Measurements from ENCODE around the gene TRRAP. TPM values are rescaled to one million over a fixed set of nuclear protein-coding genes. Genes with fewer than 3 reads are reported as not detected.
"Not testable (repeated sequence)": the region's sequence is repeated elsewhere in the genome, so short reads cannot be mapped to it uniquely, and the experiment has no call there.

The TRRAP gene
- total and polyA plus RNA-seq, 2 of the 8 experiments (the other 6 are each of a cell fraction or from before 2014, with no cell fraction given), result 21.7 to 48.6 TPM

DNA sequence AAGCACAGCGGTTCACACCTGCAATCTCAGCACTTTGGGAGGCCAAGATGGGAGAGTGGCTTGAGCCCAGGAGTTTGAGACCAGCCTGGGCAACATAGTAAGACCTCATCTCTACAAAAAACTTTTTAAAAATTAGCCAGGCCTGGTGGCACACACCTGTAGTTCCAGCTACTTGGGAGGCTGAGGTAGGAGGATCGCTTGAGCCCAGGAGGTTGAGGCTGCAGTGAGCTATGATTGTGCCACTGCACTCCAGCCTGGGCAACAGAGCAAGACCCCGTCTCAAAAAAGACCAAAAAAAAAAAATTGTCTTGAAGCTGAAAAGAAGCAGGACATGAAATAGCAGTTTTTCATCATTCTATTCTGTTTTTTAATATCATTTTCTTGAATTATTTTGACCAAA is 166.5 kb downstream of the TRRAP start:
- H2BK15ac ChIP-seq (ENCODE audit: low read length); FAIRE-seq; H3K9me3 ChIP-seq (ENCODE audit: insufficient read depth in 2 of 2, low read depth in 1 of 2, low read length in 1 of 2); H3K23ac ChIP-seq (ENCODE audit: insufficient read length); POLR2A ChIA-PET (ENCODE audit: partially characterized antibody); H4K5ac ChIP-seq (ENCODE audit: insufficient read length, low read depth, low read length); H4K8ac ChIP-seq (ENCODE audit: extremely low read depth, insufficient read depth, low read length); H3K14ac ChIP-seq (ENCODE audit: insufficient read length); H3K27me3 ChIP-seq (replicated peaks in 1 of 4; ENCODE audit: control insufficient read depth in 3 of 4, extremely low read depth in 1 of 4, insufficient read depth in 3 of 4, low read length in 3 of 4); H3K9ac ChIP-seq (replicated peaks in 1 of 4; ENCODE audit: extremely low read depth in 1 of 4, low read depth in 3 of 4, low read length in 3 of 4); H3K56ac ChIP-seq (replicated peaks; ENCODE audit: insufficient read length, low read depth, low read length); H3K18ac ChIP-seq (ENCODE audit: extremely low read depth, low read length); H2BK120ac ChIP-seq (replicated peaks; ENCODE audit: low read depth, low read length); H2BK12ac ChIP-seq (ENCODE audit: low read depth, low read length); H2AK5ac ChIP-seq (ENCODE audit: low read depth, low read length); H3K23me2 ChIP-seq (ENCODE audit: low read depth, low read length); H2BK5ac ChIP-seq (ENCODE audit: low read depth, low read length); H3K4me1 ChIP-seq (replicated peaks in 1 of 4; ENCODE audit: control insufficient read depth in 3 of 4, insufficient read depth in 4 of 4, low read length in 3 of 4); H4K20me1 ChIP-seq (replicated peaks in 1 of 2; ENCODE audit: control insufficient read depth in 1 of 2, insufficient read depth in 2 of 2, low read length in 2 of 2); H3K79me1 ChIP-seq (ENCODE audit: low read depth, low read length); H3K27ac ChIP-seq (ENCODE audit: low read depth, low read length); H3K4me2 ChIP-seq (ENCODE audit: insufficient read depth in 1 of 2, low read depth in 2 of 2, low read length in 2 of 2); H3K4ac ChIP-seq (replicated peaks; ENCODE audit: insufficient read length, low read depth, low read length); H2BK20ac ChIP-seq (ENCODE audit: low read length); H4K91ac ChIP-seq (replicated peaks; ENCODE audit: insufficient read length, low read length); H3K4me3 ChIP-seq (ENCODE audit: extremely low read depth in 1 of 4, insufficient read depth in 2 of 4, low read depth in 3 of 4, low read length in 4 of 4); H2AFZ ChIP-seq (ENCODE audit: low read length); H3K79me2 ChIP-seq (ENCODE audit: control insufficient read depth in 1 of 2, insufficient read depth in 2 of 2, low read length in 2 of 2): not testable (repeated sequence)
- peak in 1 of 2 experiments; percentile 11 for DNase-seq (ENCODE audit: low read depth in 1 of 2, low spot score in 2 of 2)
- WGBS, 2 experiments (ENCODE audit: extremely low coverage in 1 of 2, insufficient coverage in 1 of 2, insufficient read length in 1 of 2, insufficient replicate concordance in 2 of 2, low coverage in 1 of 2, low lambda C conversion rate in 2 of 2, missing lambda C conversion rate in 1 of 2), result 76% methylated on average over 3 of the region's 3 CpGs; no CpG with 5 or more reads in 1 of the 2 experiments
- peaks cover 11 to 52% (median 30%) of the 10 kb centered on the region in 4 experiments; a peak in 7 of 8 replicates for H3K36me3 ChIP-seq (ENCODE audit: control insufficient read depth in 2 of 4, insufficient read depth in 4 of 4, low read length in 3 of 4)
- CTCF ChIA-PET (ENCODE audit: partially characterized antibody), result interaction anchor here (0.6 to 1.2 kb wide), 5 partner anchors 10 to 255 kb away, joined by 3 read pairs; no protein-coding TSS in a partner anchor

- H3K27ac ChIP-seq (ENCODE audit: low read depth, low read length); FAIRE-seq; H3K27me3 ChIP-seq (replicated peaks in 1 of 4; ENCODE audit: control insufficient read depth in 3 of 4, extremely low read depth in 1 of 4, insufficient read depth in 3 of 4, low read length in 3 of 4); H3K4me2 ChIP-seq (ENCODE audit: insufficient read depth in 1 of 2, low read depth in 2 of 2, low read length in 2 of 2); H2AK5ac ChIP-seq (ENCODE audit: low read depth, low read length); DNase-seq (ENCODE audit: low read depth in 1 of 2, low spot score in 2 of 2); H4K91ac ChIP-seq (replicated peaks; ENCODE audit: insufficient read length, low read length); H2AFZ ChIP-seq (ENCODE audit: low read length); H3K23ac ChIP-seq (ENCODE audit: insufficient read length); H2BK15ac ChIP-seq (ENCODE audit: low read length); H3K4ac ChIP-seq (replicated peaks; ENCODE audit: insufficient read length, low read depth, low read length); H3K4me1 ChIP-seq (replicated peaks in 1 of 4; ENCODE audit: control insufficient read depth in 3 of 4, insufficient read depth in 4 of 4, low read length in 3 of 4); H2BK12ac ChIP-seq (ENCODE audit: low read depth, low read length); H3K18ac ChIP-seq (ENCODE audit: extremely low read depth, low read length); H4K8ac ChIP-seq (ENCODE audit: extremely low read depth, insufficient read depth, low read length); H3K79me1 ChIP-seq (ENCODE audit: low read depth, low read length); H3K79me2 ChIP-seq (ENCODE audit: control insufficient read depth in 1 of 2, insufficient read depth in 2 of 2, low read length in 2 of 2); H3K4me3 ChIP-seq (ENCODE audit: extremely low read depth in 1 of 4, insufficient read depth in 2 of 4, low read depth in 3 of 4, low read length in 4 of 4); H4K5ac ChIP-seq (ENCODE audit: insufficient read length, low read depth, low read length); H4K20me1 ChIP-seq (replicated peaks in 1 of 2; ENCODE audit: control insufficient read depth in 1 of 2, insufficient read depth in 2 of 2, low read length in 2 of 2); H3K56ac ChIP-seq (replicated peaks; ENCODE audit: insufficient read length, low read depth, low read length); H3K9me3 ChIP-seq (ENCODE audit: insufficient read depth in 2 of 2, low read depth in 1 of 2, low read length in 1 of 2); H2BK120ac ChIP-seq (replicated peaks; ENCODE audit: low read depth, low read length); H3K9ac ChIP-seq (replicated peaks in 1 of 4; ENCODE audit: extremely low read depth in 1 of 4, low read depth in 3 of 4, low read length in 3 of 4); H3K14ac ChIP-seq (ENCODE audit: insufficient read length); H2BK5ac ChIP-seq (ENCODE audit: low read depth, low read length); H2BK20ac ChIP-seq (ENCODE audit: low read length); H3K23me2 ChIP-seq (ENCODE audit: low read depth, low read length): not testable (repeated sequence)
- 91% methylated on average over 14 of the region's 14 CpGs; no CpG with 5 or more reads in 1 of the 2 experiments for WGBS, 2 experiments (ENCODE audit: extremely low coverage in 1 of 2, insufficient coverage in 1 of 2, insufficient read length in 1 of 2, insufficient replicate concordance in 2 of 2, low coverage in 1 of 2, low lambda C conversion rate in 2 of 2, missing lambda C conversion rate in 1 of 2)
- CTCF ChIA-PET (ENCODE audit: partially characterized antibody), result interaction anchor here (0.6 to 0.7 kb wide), 2 partner anchors 246 to 618 kb away, joined by 3 read pairs; no protein-coding TSS in a partner anchor
- POLR2A ChIA-PET (ENCODE audit: partially characterized antibody), result interaction anchor here (1.1 kb wide), 1 partner anchor 279 kb away, joined by 3 read pairs; the partner anchor contains the start of gene ARPC1A
- H3K36me3 ChIP-seq (ENCODE audit: control insufficient read depth in 2 of 4, insufficient read depth in 4 of 4, low read length in 3 of 4), result peaks cover 15 to 61% (median 32%) of the 10 kb centered on the region in 4 experiments; a peak in 7 of 8 replicates
Measured at GRCh38 chr7:99046262-99046661, 167.9 kb downstream of the TRRAP start.

All from H1 (cell line).